Fibroblast of pulmonary artery (primary cell): Measurements from ENCODE around the gene LSAMP.

Experiments used
- DNase-seq: peaks from one replicate; pipeline ENCODE4 v3.0.0-alpha.2; 2010; ENCODE audit warnings: low read depth
- H3K4me3 ChIP-seq: replicated peaks from 2 replicates; pipeline ENCODE4 v1.5.1; 2011; ENCODE audit warnings: low read depth, mild to moderate bottlenecking, control low read depth, low read length, moderate library complexity
- CTCF ChIP-seq: IDR thresholded peaks from 2 replicates; pipeline ENCODE4 v1.5.1; 2011; ENCODE audit warnings: mild to moderate bottlenecking, control low read depth, low read length, inconsistent platforms; ENCODE audit errors: missing control alignments

Gene LSAMP

GRCh38 chr3:116417151-116417550 is 28.1 kb downstream of the LSAMP start:
- no peak for TF ChIP-seq CTCF
- DNase-seq = no peak
- no peak overlapping the region for H3K4me3 ChIP-seq

GRCh38 chr3:116413319-116413718 is 32.0 kb downstream of the LSAMP start:
- no peak for TF ChIP-seq CTCF
- no peak for DNase-seq
- H3K4me3 ChIP-seq = no peak overlapping the region

- no peak for TF ChIP-seq CTCF
- H3K4me3 ChIP-seq = no peak overlapping the region
- no peak for DNase-seq
Measured at GRCh38 chr3:116408473-116408872, 36.8 kb downstream of the LSAMP start.

GRCh38 chr3:116405231-116405630 is 40.1 kb downstream of the LSAMP start:
- no peak for TF ChIP-seq CTCF
- DNase-seq = no peak
- no peak overlapping the region for H3K4me3 ChIP-seq

GRCh38 chr3:116399701-116400226 is 45.5 kb downstream of the LSAMP start:
- no peak overlapping the region for H3K4me3 ChIP-seq
- DNase-seq = no peak
- TF ChIP-seq CTCF = no peak

GRCh38 chr3:116394365-116394764 is 50.9 kb downstream of the LSAMP start:
- no peak for TF ChIP-seq CTCF
- H3K4me3 ChIP-seq = no peak overlapping the region
- DNase-seq = no peak

- no peak for DNase-seq
- no peak for TF ChIP-seq CTCF
- no peak overlapping the region for H3K4me3 ChIP-seq
Measured at GRCh38 chr3:116393199-116393598, 52.1 kb downstream of the LSAMP start.
